Activated naive CD4-positive, alpha-beta T cell treated with anti-CD3 and anti-CD28 coated beads, Interleukin-2, amount 50 U/mL, for 72 hours (primary cell): Measurements from ENCODE around the gene KLHL26. TPM values are rescaled to one million over a fixed set of nuclear protein-coding genes. Genes with fewer than 3 reads are reported as not detected.
A peak's percentile ranks its signal among the peaks of the same experiment; 100 is the strongest.

Source experiments
- ATAC-seq, 2 donors: fragments of 150-1000 bp; cut with Tn5 transposase; 2 replicates each; pipeline ENCODE4 v1.10.0; 2021; ENCODE audit warnings: mild to moderate bottlenecking in 2 of 2, moderate library complexity in 2 of 2
- DNase-seq, 2 donors: peaks; one replicate each; pipeline ENCODE4 v3.0.0; 2021 to 2022; ENCODE audit warnings: low spot score in 2 of 2
- H3K27ac Mint-ChIP-seq, 2 donors: one replicate each; pipeline ENCODE4 v1.8.0; 2022; ENCODE audit warnings: mild to moderate bottlenecking in 2 of 2, mixed read lengths in 2 of 2
- H3K36me3 Mint-ChIP-seq, 2 donors: one replicate each; pipeline ENCODE4 v1.8.0; 2022; ENCODE audit warnings: mixed read lengths in 2 of 2
- H3K9me3 Mint-ChIP-seq, 2 donors: one replicate each; pipeline ENCODE4 v1.8.0; 2022; ENCODE audit warnings: mixed read lengths in 2 of 2
- total RNA-seq, 2 donors: library from RNA; stranded (reverse); gene quantifications; one replicate each; pipeline ENCODE4 v1.2.3, GENCODE V29; 2022

Gene KLHL26
- total RNA-seq, 2 donors from 2014 or later = 9.2 to 13.5 TPM

GRCh38 chr19:18651300-18651699 is 14.5 kb downstream of the KLHL26 start:
- no peak for ATAC-seq
- H3K27ac Mint-ChIP-seq = peak overlapping the region in 1 of 2 donors; percentile 47

GRCh38 chr19:18651733-18652132 is 14.9 kb downstream of the KLHL26 start:
- ATAC-seq (no peak), DNase-seq (no peak)
- peak overlapping the region in 1 of 2 donors; percentile 47 for H3K27ac Mint-ChIP-seq
- H3K36me3 Mint-ChIP-seq = no peaks in the 10 kb centered on the region
- H3K9me3 Mint-ChIP-seq = peaks cover 0 to 4% of the 10 kb centered on the region in 2 donors

More at GRCh38 chr19:18651300-18651699, 14.5 kb downstream of the KLHL26 start:
- Mint-ChIP-seq H3K36me3 (no peaks in the 10 kb centered on the region), H3K9me3 (peaks cover 0 to 4% of the 10 kb centered on the region in 2 donors)
- DNase-seq = no peak

DNA sequence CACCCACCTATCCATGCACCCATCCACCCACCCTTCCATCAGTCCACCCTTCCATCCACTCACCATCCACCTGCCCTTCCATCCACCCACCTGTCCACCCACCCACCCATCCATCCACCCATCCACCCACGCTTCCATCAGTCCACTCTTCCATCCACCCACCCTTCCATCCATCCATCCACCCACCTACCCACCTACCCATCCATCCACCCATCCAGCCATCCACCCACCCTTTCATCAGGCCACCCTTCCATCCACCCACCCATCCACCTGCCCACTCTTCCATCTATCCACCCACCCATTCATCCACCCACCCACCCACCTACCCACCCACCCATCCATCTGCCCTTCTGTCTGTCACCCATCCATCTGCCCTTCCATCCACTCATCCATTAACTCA is 17.0 kb downstream of the KLHL26 start:
- no peaks in the 10 kb centered on the region for H3K36me3 Mint-ChIP-seq
- ATAC-seq = no peak
- no peak for DNase-seq
- H3K27ac Mint-ChIP-seq = peak overlapping the region in 1 of 2 donors; percentile 26
- peaks cover 0 to 4% of the 10 kb centered on the region in 2 donors for H3K9me3 Mint-ChIP-seq

GRCh38 chr19:18654469-18654868 is 17.6 kb downstream of the KLHL26 start:
- H3K9me3 Mint-ChIP-seq = peaks cover 0 to 4% of the 10 kb centered on the region in 2 donors
- DNase-seq = no peak
- H3K27ac Mint-ChIP-seq = peak overlapping the region in 1 of 2 donors; percentile 26
- no peaks in the 10 kb centered on the region for H3K36me3 Mint-ChIP-seq
- ATAC-seq = no peak

DNA sequence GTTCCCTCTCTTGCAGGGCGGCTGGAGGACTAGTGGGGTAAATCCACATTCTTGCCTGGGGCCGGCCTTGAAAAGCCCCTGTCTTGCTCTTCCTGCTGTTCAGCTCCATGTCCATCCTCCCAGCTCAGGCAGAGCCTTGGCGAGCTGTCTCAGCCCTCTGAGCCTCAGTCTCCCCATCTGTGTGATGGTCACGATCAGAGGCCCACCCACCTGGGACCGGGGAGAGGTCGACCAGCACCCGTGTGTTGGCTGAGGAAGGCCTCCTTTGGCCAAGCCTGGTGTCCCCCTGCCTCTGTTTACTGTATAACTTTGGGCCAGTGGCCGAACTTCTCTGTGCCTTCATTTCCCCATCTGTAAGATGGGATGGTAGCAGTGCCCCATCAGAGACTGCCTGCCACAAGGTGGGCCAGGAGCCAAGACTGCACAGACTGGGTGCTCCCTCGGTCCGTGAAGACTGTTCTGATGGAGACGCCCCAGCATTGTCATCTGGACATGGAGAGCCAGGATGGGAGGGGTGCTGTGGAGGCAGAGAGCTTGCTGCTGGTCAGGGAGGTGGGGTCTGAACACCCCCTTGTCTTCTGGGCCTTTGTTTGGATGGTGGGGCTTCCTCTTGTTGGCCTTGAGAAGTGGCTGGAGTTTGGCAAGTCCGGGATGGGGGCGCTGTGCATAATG is 18.5 kb downstream of the KLHL26 start:
- Mint-ChIP-seq H3K9me3 (peaks cover 0 to 4% of the 10 kb centered on the region in 2 donors), H3K27ac (peak overlapping the region in 1 of 2 donors; percentile 76), H3K36me3 (no peaks in the 10 kb centered on the region)
- no peak for DNase-seq
- no peak for ATAC-seq

GRCh38 chr19:18656337-18657086 is 19.7 kb downstream of the KLHL26 start:
- DNase-seq (no peak), ATAC-seq (no peak)
- no peaks in the 10 kb centered on the region for H3K36me3 Mint-ChIP-seq

DNA sequence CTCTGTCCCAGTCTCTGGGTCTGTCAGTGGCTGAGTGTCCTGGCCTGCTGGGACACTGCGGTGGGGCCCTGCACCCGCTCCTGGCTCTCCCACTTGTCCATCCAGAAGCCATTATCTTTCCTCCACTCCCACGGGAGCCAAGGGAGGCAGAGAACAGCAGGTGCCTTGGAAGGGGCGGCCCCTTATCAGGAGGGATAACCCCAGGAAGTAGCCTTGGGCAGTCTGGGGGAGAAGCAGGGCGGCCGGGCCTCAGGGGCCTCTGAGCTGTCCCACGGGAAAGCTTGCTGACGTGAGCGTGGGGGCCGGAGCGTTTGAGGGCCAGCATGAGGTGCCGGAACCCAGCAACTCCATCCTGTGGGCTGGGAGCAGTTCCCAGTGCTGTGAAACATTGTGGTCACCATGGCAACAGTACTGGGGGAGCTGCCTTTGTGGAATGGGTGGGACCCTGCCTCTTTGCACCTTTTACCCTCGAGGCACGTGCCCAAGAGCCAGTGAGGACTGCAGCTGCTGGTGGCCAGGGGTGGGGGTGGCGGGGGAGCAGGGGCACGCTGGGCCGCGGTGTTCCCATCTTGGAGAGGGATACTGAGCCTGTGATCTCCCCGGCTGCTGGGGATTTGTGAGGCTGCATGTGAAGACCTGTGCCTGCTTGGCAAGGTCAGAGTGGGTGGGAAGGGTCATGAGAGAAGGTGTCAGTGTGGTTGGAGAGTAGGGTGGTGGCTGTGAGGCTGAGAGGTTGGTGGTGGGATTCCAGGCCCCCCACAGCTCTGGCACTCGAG is 20.9 kb downstream of the KLHL26 start:
- Mint-ChIP-seq H3K27ac (peak overlapping the region in 1 of 2 donors; percentile 70), H3K9me3 (peaks cover 0 to 4% of the 10 kb centered on the region in 2 donors), H3K36me3 (no peaks in the 10 kb centered on the region)
- DNase-seq = no peak
- no peak for ATAC-seq

More at GRCh38 chr19:18656337-18657086, 19.7 kb downstream of the KLHL26 start:
- Mint-ChIP-seq H3K27ac (peak overlapping the region in 1 of 2 donors; percentile 26), H3K9me3 (peaks cover 0 to 4% of the 10 kb centered on the region in 2 donors)

GRCh38 chr19:18658366-18658855 is 21.6 kb downstream of the KLHL26 start:
- Mint-ChIP-seq H3K27ac (peak overlapping the region; percentile 2 to 70), H3K36me3 (no peaks in the 10 kb centered on the region), H3K9me3 (peaks cover 0 to 4% of the 10 kb centered on the region in 2 donors)
- ATAC-seq (no peak), DNase-seq (no peak)

GRCh38 chr19:18659281-18660050 is 22.6 kb downstream of the KLHL26 start:
- peaks cover 0 to 4% of the 10 kb centered on the region in 2 donors for H3K9me3 Mint-ChIP-seq
- H3K27ac Mint-ChIP-seq = peak overlapping the region in 1 of 2 donors; percentile 70
- DNase-seq = no peak
- no peak for ATAC-seq
- H3K36me3 Mint-ChIP-seq = no peaks in the 10 kb centered on the region

DNA sequence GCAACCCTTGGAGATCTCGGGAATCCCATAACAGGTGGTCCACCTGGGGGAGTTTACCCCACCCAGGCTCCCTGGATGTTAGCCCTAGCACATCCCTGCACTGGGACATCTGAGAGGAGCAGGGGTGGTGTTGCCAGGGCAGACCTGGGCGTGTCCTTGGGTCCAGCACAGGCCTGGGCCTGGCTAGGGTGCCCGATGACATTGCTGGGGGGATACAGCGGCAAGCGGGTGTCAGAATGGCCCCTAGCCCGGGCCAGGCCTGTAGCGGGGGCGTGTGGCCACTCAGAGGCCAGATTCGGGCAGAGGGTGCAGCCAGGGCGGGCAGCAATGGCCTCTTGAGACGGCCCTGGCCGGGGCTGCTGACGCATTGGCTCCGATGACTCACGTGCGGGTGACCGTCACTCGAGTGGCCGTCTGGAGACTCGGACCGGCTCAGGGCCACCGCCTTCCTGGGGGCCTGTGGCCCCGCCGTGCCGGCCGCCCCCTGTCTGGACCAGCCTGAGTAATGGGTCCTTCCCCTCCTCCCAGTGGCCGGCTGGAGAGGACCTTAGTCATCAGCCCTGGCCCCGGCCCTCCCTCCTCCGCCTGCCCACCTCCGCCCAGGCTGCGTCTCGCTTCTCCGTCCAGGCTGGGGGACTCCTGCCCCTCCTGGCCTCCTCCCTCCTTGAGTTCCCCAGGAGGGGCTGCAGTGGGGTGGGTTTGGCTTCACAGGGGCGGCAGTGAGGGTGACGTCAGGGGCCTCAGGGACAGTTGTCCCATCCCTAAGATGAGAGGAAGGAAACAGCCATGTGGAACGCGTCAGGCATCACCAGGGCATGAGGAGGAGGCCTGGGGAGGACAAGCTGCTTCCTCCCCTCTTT is 23.5 kb downstream of the KLHL26 start:
- Mint-ChIP-seq H3K27ac (no peak overlapping the region), H3K36me3 (no peaks in the 10 kb centered on the region), H3K9me3 (no peaks in the 10 kb centered on the region)
- no peak for ATAC-seq
- no peak for DNase-seq

- no peaks in the 10 kb centered on the region for H3K9me3 Mint-ChIP-seq
- no peak for ATAC-seq
- no peak overlapping the region for H3K27ac Mint-ChIP-seq
- no peaks in the 10 kb centered on the region for H3K36me3 Mint-ChIP-seq
- no peak for DNase-seq
These were observed 24.3 kb downstream of the KLHL26 start for GRCh38 chr19:18660939-18661670.

- no peak for ATAC-seq
- H3K27ac Mint-ChIP-seq = peak overlapping the region in 1 of 2 donors; percentile 46
- H3K36me3 Mint-ChIP-seq = no peaks in the 10 kb centered on the region
- no peak for DNase-seq
- no peaks in the 10 kb centered on the region for H3K9me3 Mint-ChIP-seq
These were observed 26.3 kb downstream of the KLHL26 start for GRCh38 chr19:18662972-18663732.

- no peaks in the 10 kb centered on the region for H3K36me3 Mint-ChIP-seq
These were observed 27.2 kb downstream of the KLHL26 start for GRCh38 chr19:18663940-18664530.

DNA sequence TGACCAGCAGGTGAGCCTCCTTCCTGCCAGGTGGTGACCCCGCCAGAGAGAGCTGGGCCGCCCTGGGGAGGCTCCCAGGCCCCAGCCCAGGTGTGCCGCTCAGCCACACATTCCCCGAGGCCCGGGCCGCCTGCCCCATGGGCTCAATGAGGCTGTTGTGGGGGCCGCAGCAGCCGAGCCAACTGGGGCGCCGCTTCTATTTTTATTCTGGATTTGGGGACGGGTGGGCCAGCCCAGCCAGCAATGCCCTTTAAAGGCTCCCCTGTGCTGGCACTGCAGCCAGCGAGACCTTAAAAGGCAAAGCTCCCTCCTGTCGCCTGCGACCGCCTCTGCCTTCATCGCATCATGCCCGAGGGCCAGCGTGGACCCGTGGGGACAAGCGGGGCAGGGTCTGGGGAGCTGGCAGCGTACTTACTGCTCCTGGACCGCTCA is 29.0 kb downstream of the KLHL26 start:
- Mint-ChIP-seq H3K36me3 (no peaks in the 10 kb centered on the region), H3K27ac (no peak overlapping the region), H3K9me3 (no peaks in the 10 kb centered on the region)
- no peak for DNase-seq
- ATAC-seq = no peak

More at GRCh38 chr19:18663940-18664530, 27.2 kb downstream of the KLHL26 start:
- Mint-ChIP-seq H3K9me3 (no peaks in the 10 kb centered on the region), H3K27ac (peak overlapping the region in 1 of 2 donors; percentile 71)
- DNase-seq = no peak
- peak; percentile 49 to 52 for ATAC-seq
